GM12801 (cell line): ENCODE measurements around the gene TNF.

Source experiments
- CTCF ChIP-seq: IDR thresholded peaks from one replicate; pipeline ENCODE4 v1.5.1; 2011; ENCODE audit warnings: control low read depth; ENCODE audit not compliant: insufficient read length; ENCODE audit errors: extremely low read depth

Gene TNF

DNA sequence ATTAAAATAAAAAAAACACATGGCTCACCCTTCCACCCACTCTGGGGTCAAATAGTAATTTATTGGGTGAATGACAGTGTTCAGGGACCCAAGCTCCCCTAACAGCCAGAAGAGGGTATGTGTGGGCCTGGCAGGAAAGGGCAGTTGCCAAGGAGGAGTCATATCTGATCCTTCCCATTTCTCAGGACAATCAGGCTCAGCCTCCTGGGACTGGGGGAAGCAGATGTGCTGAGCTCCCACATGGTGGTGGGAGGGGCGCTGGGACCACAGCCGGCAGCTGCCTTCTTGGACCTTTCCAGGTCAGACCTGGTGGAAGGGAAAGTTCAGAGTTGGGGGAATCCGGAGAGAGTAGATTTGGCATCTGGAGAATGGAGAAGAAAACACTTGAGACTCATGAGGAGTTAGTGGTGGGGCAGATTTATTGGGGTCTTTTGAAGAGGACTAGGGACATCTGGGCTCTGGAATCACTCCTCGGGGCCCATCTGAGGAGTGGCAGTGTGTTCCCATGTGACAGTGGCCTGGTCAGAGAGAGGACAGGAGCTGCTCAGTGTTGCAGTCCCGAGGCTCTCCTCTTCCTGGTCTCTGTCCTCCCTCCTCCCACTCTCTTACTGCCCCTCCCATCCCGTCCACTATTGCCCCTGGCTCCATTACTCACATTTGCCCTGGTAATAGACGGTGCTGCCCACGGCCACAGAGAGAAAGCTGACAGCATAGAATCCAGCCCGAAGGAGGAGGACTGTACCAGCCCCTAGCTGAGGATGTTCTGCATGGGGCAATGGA, 13.7 kb downstream of the TNF start:
- no peak for TF ChIP-seq CTCF

- TF ChIP-seq CTCF, result no peak
Observed at GRCh38 chr6:31592396-31592771, 17.0 kb downstream of the TNF start.

- no peak for TF ChIP-seq CTCF
Observed at GRCh38 chr6:31597006-31597405, 21.6 kb downstream of the TNF start.

DNA sequence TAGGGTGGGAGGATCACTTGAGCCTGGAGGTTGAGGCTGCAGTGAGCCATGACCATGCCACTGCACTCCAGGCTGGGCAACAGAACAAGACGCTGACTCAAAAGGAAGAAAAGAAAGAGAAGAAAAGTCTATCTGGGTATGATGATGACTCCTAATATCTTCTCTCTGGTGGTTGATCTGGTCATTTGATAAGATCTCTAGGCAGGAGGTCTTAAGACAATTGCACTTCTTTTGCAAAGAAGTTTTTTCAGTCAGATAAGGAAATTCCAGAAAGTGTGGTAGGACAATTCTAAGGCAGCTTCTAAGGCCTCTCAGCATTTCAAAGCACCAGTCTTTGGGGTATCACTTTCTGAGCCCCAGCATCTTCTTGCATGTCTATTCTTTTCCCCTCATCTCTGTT, 32.0 kb downstream of the TNF start:
- TF ChIP-seq CTCF, result no peak

DNA sequence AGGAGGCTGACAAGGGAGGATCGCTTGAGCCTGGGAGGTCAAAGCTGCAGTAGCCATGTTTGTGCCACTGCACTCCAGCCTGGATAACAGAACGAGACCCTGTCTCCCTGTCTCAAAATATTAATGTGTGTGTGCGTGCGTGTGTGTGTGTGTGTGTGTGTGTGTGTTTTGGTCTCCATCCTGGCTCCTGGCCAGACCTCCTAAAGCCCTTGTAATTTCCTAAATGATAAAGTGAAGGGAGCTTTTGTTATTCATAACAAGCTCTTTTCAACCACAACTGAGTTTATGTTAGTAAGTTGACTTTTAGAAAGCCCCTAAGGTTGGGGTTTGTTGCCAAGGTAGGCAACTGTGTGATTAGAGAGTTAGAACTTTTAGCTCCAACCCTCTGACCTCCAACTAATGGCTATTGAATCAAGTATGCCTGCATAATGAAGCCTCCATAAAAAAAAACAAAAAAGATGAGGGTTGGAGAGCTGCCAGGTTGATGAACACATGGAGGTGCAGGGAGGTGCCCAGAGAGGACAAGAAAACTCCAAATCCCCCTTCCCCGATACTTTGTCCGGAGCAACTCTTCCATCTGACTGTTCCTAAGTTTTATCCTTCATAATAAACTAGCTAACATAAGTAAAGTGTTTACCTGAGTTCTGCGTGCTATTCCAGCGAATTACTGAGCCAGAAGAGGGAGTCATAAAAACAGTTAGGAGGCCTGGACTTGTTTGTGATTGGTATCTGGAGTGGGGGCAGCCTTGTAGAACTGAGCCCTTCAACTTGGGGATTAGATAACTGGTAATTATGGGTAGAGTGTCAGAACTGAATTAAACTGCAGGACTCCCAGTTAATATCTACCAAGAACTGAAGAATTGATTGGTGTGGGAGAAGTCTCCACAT, 34.4 kb downstream of the TNF start:
- TF ChIP-seq CTCF, result no peak

- TF ChIP-seq CTCF, result no peak
Observed at GRCh38 chr6:31610968-31611367, 35.6 kb downstream of the TNF start.

- TF ChIP-seq CTCF, result no peak
Observed at GRCh38 chr6:31614075-31614619, 38.8 kb downstream of the TNF start.
